HG03196 (cell line): Measurements from ENCODE around the gene FOXJ1.

ENCODE experiments used
- ATAC-seq: cut with Tn5 transposase; IDR thresholded peaks from one replicate; pipeline ENCODE4 v1.9.1; 2021; ENCODE audit not compliant: unreplicated experiment

Gene FOXJ1

GRCh38 chr17:76094046-76094445, 47.0 kb downstream of the FOXJ1 start:
- ATAC-seq = no peak

- ATAC-seq = no peak
Observed at GRCh38 chr17:76092526-76093413, 48.3 kb downstream of the FOXJ1 start.

GRCh38 chr17:76091526-76092286, 49.3 kb downstream of the FOXJ1 start:
- no peak for ATAC-seq

GRCh38 chr17:76090517-76091129, 50.4 kb downstream of the FOXJ1 start:
- ATAC-seq = no peak

- no peak for ATAC-seq
Observed at GRCh38 chr17:76089680-76090516, 51.1 kb downstream of the FOXJ1 start.

GRCh38 chr17:76088868-76089576, 52.0 kb downstream of the FOXJ1 start:
- ATAC-seq = no peak

- no peak for ATAC-seq
Observed at GRCh38 chr17:76088041-76088867, 52.8 kb downstream of the FOXJ1 start.

- ATAC-seq = no peak
Observed at GRCh38 chr17:76087531-76087930, 53.5 kb downstream of the FOXJ1 start.

GRCh38 chr17:76086384-76086783, 54.7 kb downstream of the FOXJ1 start:
- no peak for ATAC-seq
